ENCODE data around the gene RLIM. TPM values are rescaled to one million over a fixed set of nuclear protein-coding genes. Genes with fewer than 3 reads are reported as not detected.
"Not testable (repeated sequence)": the region's sequence is repeated elsewhere in the genome, so short reads cannot be mapped to it uniquely, and the experiment has no call there.

RLIM gene
- 41.7 and 43.2 TPM in 2 replicates for total RNA-seq
- long read RNA-seq, full-length matches to known transcripts, result 99 of 120 reads
- long read RNA-seq, partial matches to known transcripts, result 1 of 120 reads
- long read RNA-seq, other reads (novel, unspliced or antisense), result 20 of 120 reads

GRCh38 chrX:74614093-74614909 is at the start of gene RLIM:
TSS of gene RLIM (minus strand) at chrX:74614624. CDS start at chrX:74595977, 18,647 bp downstream.
- Mint-ChIP-seq H3K9me3 (ENCODE audit: unreplicated experiment) (peaks cover 5% of the 10 kb centered on the region), H3K27me3 (ENCODE audit: unreplicated experiment) (no peaks in the 10 kb centered on the region), H3K4me3 (ENCODE audit: unreplicated experiment) (peak within 1 kb of the TSS; percentile 95), H3K4me1 (ENCODE audit: unreplicated experiment) (peaks cover 17% of the 10 kb centered on the region), H3K27ac (ENCODE audit: unreplicated experiment) (peak within 1 kb of the TSS; percentile 99), H3K36me3 (ENCODE audit: unreplicated experiment) (peaks cover 6% of the 10 kb centered on the region)
- peak; percentile 97 for DNase-seq (ENCODE audit: extremely low spot score, unreplicated experiment)
- no peak for TF ChIP-seq CTCF (IDR thresholded peaks at IDR 0.05)

- Mint-ChIP-seq H3K4me3 (ENCODE audit: unreplicated experiment) (no peak overlapping the region), H3K4me1 (ENCODE audit: unreplicated experiment) (no peaks in the 10 kb centered on the region), H3K27ac (ENCODE audit: unreplicated experiment) (no peak overlapping the region), H3K36me3 (ENCODE audit: unreplicated experiment) (no peaks in the 10 kb centered on the region), H3K9me3 (ENCODE audit: unreplicated experiment) (peaks cover 20% of the 10 kb centered on the region), H3K27me3 (ENCODE audit: unreplicated experiment) (no peaks in the 10 kb centered on the region)
- DNase-seq (ENCODE audit: extremely low spot score, unreplicated experiment), result no peak
- TF ChIP-seq CTCF (IDR thresholded peaks at IDR 0.05), result no peak
Measured at GRCh38 chrX:74656079-74656745, 41.8 kb upstream of the RLIM start.

GRCh38 chrX:74654953-74655352 is 40.5 kb upstream of the RLIM start:
- not testable (repeated sequence) for DNase-seq (ENCODE audit: extremely low spot score, unreplicated experiment); H3K4me3 Mint-ChIP-seq (ENCODE audit: unreplicated experiment); H3K27ac Mint-ChIP-seq (ENCODE audit: unreplicated experiment); H3K4me1 Mint-ChIP-seq (ENCODE audit: unreplicated experiment); H3K27me3 Mint-ChIP-seq (ENCODE audit: unreplicated experiment); H3K36me3 Mint-ChIP-seq (ENCODE audit: unreplicated experiment)
- H3K9me3 Mint-ChIP-seq (ENCODE audit: unreplicated experiment), result peaks cover 20% of the 10 kb centered on the region

GRCh38 chrX:74636749-74637314 is 22.4 kb upstream of the RLIM start:
- peaks cover 25% of the 10 kb centered on the region for H3K9me3 Mint-ChIP-seq (ENCODE audit: unreplicated experiment)
- no peaks in the 10 kb centered on the region for H3K36me3 Mint-ChIP-seq (ENCODE audit: unreplicated experiment)
- DNase-seq (ENCODE audit: extremely low spot score, unreplicated experiment), result no peak
- H3K4me1 Mint-ChIP-seq (ENCODE audit: unreplicated experiment), result no peaks in the 10 kb centered on the region
- no peak overlapping the region for H3K4me3 Mint-ChIP-seq (ENCODE audit: unreplicated experiment)
- peaks cover 9% of the 10 kb centered on the region for H3K27me3 Mint-ChIP-seq (ENCODE audit: unreplicated experiment)
- no peak overlapping the region for H3K27ac Mint-ChIP-seq (ENCODE audit: unreplicated experiment)
- TF ChIP-seq CTCF (IDR thresholded peaks at IDR 0.05), result no peak

GRCh38 chrX:74613370-74614092 is 893 bp downstream of the RLIM start:
- Mint-ChIP-seq H3K27ac (ENCODE audit: unreplicated experiment) (peak overlapping the region; percentile 99), H3K4me3 (ENCODE audit: unreplicated experiment) (peak overlapping the region; percentile 95), H3K4me1 (ENCODE audit: unreplicated experiment) (peaks cover 17% of the 10 kb centered on the region), H3K9me3 (ENCODE audit: unreplicated experiment) (peaks cover 8% of the 10 kb centered on the region), H3K36me3 (ENCODE audit: unreplicated experiment) (peaks cover 6% of the 10 kb centered on the region), H3K27me3 (ENCODE audit: unreplicated experiment) (no peaks in the 10 kb centered on the region)
- no peak for DNase-seq (ENCODE audit: extremely low spot score, unreplicated experiment)
- TF ChIP-seq CTCF (IDR thresholded peaks at IDR 0.05), result no peak

Data from osteocyte (in vitro differentiated cells).